NCI-H128 (cell line): ENCODE measurements around the gene NLRP7.

Experiments
- DNase-seq: peaks from one replicate; lab custom pipeline; 2025; ENCODE audit not compliant: unreplicated experiment; lab: John Stamatoyannopoulos, UW

Gene NLRP7

DNA sequence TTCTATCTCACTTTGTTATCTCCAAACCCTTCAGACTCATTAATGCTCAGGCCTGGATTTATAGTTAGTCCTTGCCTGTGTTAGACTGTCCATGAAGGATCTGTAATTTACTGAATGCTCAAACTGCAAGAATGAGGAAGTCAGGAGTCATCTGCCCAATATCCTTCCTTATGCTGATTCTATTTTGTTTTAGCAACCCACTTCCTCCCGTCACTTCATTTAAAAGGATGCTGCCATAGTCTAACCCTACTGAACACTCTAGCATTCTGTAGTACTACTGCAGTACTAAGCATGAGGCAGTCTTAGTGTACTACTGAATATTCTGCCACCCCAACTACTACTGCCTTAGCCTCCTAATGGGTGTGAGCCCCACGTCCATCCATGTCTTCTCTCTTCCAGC is 71.8 kb downstream of the NLRP7 start:
- DNase-seq: no peak

DNA sequence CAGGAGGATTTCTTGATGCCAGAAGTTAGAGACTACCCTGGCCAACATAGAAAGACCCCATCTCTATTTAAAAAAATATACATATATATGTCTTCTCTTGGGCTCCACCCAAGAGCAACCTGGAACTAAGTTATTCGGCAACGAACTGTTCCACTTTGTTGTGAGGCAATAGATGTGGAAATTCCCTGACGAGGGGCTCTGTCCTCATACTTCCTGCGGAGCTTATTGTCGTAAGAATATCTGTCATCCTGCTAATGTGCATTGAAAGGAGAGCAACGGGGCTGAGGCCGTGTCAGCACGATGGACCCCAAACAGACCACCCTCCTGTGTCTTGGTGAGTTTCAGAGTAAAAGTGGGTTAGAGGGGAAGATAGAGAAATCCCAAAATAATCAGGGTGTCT is 73.3 kb downstream of the NLRP7 start, which contains the start of gene FCAR:
TSS of gene FCAR (plus strand) at position 246 of the 400 bp plus-strand sequence. CDS start at position 301, 55 bp downstream.
- DNase-seq: no peak
